HAP-1 (cell line): ENCODE data around the gene PTPN23.
"Not testable (repeated sequence)": the region's sequence is repeated elsewhere in the genome, so short reads cannot be mapped to it uniquely, and the experiment has no call there.

Source experiments
- DNase-seq, 2 experiments: peaks; one replicate each; pipeline ENCODE4 v3.0.0-alpha.2; 2016 to 2020; ENCODE audit warnings: low spot score in 2 of 2
- H3K27me3 ChIP-seq: fragments of 250-450 bp; sonication (Bioruptor Pico); 2 replicates; pipeline ENCODE4 v1.5.1; 2020; ENCODE audit warnings: low read depth, mild to moderate bottlenecking, moderate library complexity
- H3K36me3 ChIP-seq: fragments of 250-450 bp; sonication (Bioruptor Pico); replicated peaks from 2 replicates; pipeline ENCODE4 v1.5.1; 2020; ENCODE audit warnings: mild to moderate bottlenecking
- H3K4me1 ChIP-seq: fragments of 250-450 bp; sonication (Bioruptor Pico); 2 replicates; pipeline ENCODE4 v1.5.1; 2020; ENCODE audit warnings: mild to moderate bottlenecking
- H3K4me3 ChIP-seq: fragments of 250-450 bp; sonication (Bioruptor Pico); 2 replicates; pipeline ENCODE4 v1.5.1; 2020; ENCODE audit warnings: mild to moderate bottlenecking, moderate library complexity
- H3K9me3 ChIP-seq: fragments of 250-450 bp; sonication (Bioruptor Pico); 2 replicates; pipeline ENCODE4 v1.5.1; 2020; ENCODE audit warnings: mild to moderate bottlenecking, moderate library complexity
- in situ Hi-C: fragments of 300-500 bp; cut with MboI; formaldehyde crosslinking; loops from 3 replicates; pipeline ENCODE4 v1.14.3; 2020; ENCODE audit warnings: low sequenced_read_pairs, inconsistent platforms, mixed read lengths

Gene PTPN23

GRCh38 chr3:47441796-47442551 is 61.2 kb downstream of the PTPN23 start:
- Histone ChIP-seq H3K9me3 (no peaks in the 10 kb centered on the region), H3K4me1 (no peaks in the 10 kb centered on the region), H3K36me3 (peaks cover 36% of the 10 kb centered on the region), H3K4me3 (no peak overlapping the region), H3K27me3 (no peaks in the 10 kb centered on the region)
- DNase-seq: no peak
- in situ Hi-C loops: no loop called here

GRCh38 chr3:47443611-47443995 is 62.8 kb downstream of the PTPN23 start:
- Histone ChIP-seq H3K4me1 (no peaks in the 10 kb centered on the region), H3K36me3 (peaks cover 31% of the 10 kb centered on the region), H3K9me3 (no peaks in the 10 kb centered on the region), H3K27me3 (no peaks in the 10 kb centered on the region), H3K4me3 (no peak overlapping the region)
- in situ Hi-C loops: no loop called here
- no peak for DNase-seq

GRCh38 chr3:47444103-47444502 is 63.3 kb downstream of the PTPN23 start:
- in situ Hi-C loops: no loop called here
- no peak for DNase-seq
- Histone ChIP-seq H3K4me3 (no peak overlapping the region), H3K27me3 (no peaks in the 10 kb centered on the region), H3K9me3 (no peaks in the 10 kb centered on the region), H3K36me3 (peaks cover 26% of the 10 kb centered on the region), H3K4me1 (no peaks in the 10 kb centered on the region)

- no peaks in the 10 kb centered on the region for H3K27me3 ChIP-seq
- H3K4me3 ChIP-seq: no peak overlapping the region
- no peaks in the 10 kb centered on the region for H3K9me3 ChIP-seq
- H3K36me3 ChIP-seq: no peaks in the 10 kb centered on the region
- DNase-seq: no peak
- in situ Hi-C loops: no loop called here
- peaks cover 3% of the 10 kb centered on the region; the same call in 1 of the 2 replicates for H3K4me1 ChIP-seq
Observed at GRCh38 chr3:47452453-47453215, 71.8 kb downstream of the PTPN23 start.

- Histone ChIP-seq H3K36me3 (no peaks in the 10 kb centered on the region), H3K4me1 (peaks cover 3% of the 10 kb centered on the region; the same call in 1 of the 2 replicates), H3K4me3 (no peak overlapping the region), H3K27me3 (no peaks in the 10 kb centered on the region), H3K9me3 (peaks cover 6% of the 10 kb centered on the region)
- in situ Hi-C loops: no loop called here
- DNase-seq: no peak
Observed at GRCh38 chr3:47455806-47456452, 75.1 kb downstream of the PTPN23 start.

- no peak for DNase-seq
- Histone ChIP-seq H3K36me3 (no peaks in the 10 kb centered on the region), H3K27me3 (no peaks in the 10 kb centered on the region)
Observed at GRCh38 chr3:47456984-47457383, 76.2 kb downstream of the PTPN23 start.

GRCh38 chr3:47459534-47460085 is 78.8 kb downstream of the PTPN23 start:
- H3K9me3 ChIP-seq, H3K4me1 ChIP-seq, H3K36me3 ChIP-seq, H3K27me3 ChIP-seq, H3K4me3 ChIP-seq, DNase-seq, in situ Hi-C loops: not testable (repeated sequence)

More at GRCh38 chr3:47456984-47457383, 76.2 kb downstream of the PTPN23 start:
- no peak overlapping the region for H3K4me3 ChIP-seq
- in situ Hi-C loops: no loop called here
- peaks cover 6% of the 10 kb centered on the region for H3K9me3 ChIP-seq
- peaks cover 3% of the 10 kb centered on the region; the same call in 1 of the 2 replicates for H3K4me1 ChIP-seq
